Sigmoid colon (tissue), 7 donors: ENCODE measurements around the gene IGFL2. TPM values are rescaled to one million over a fixed set of nuclear protein-coding genes. Genes with fewer than 3 reads are reported as not detected.
"Not testable (repeated sequence)": the region's sequence is repeated elsewhere in the genome, so short reads cannot be mapped to it uniquely, and the experiment has no call there.

ENCODE experiments used
- DNase-seq: peaks from one replicate; pipeline ENCODE4 v3.0.0-alpha.2; 2019
- H3K27ac ChIP-seq, 4 donors: fragments of 200-600 bp; sonication (generic); one replicate each; pipeline ENCODE4 v1.5.1; 2016 to 2019; ENCODE audit warnings: mild to moderate bottlenecking in 1 of 4
- H3K27me3 ChIP-seq, 3 donors: fragments of 200-600 bp; sonication (generic); one replicate each; pipeline ENCODE4 v1.5.1; 2019; ENCODE audit warnings: mild to moderate bottlenecking in 1 of 3
- H3K36me3 ChIP-seq, 4 donors: fragments of 200-600 bp; sonication (generic); one replicate each; pipeline ENCODE4 v1.5.1; 2016 to 2019
- H3K4me1 ChIP-seq, 4 donors: fragments of 200-600 bp; sonication (generic); one replicate each; pipeline ENCODE4 v1.5.1; 2017 to 2019
- H3K4me3 ChIP-seq, 4 donors: fragments of 200-600 bp; sonication (generic); one replicate each; pipeline ENCODE4 v1.5.1; 2017 to 2019; ENCODE audit warnings: mild to moderate bottlenecking in 2 of 4, moderate library complexity in 1 of 4
- H3K9me3 ChIP-seq, 4 donors: fragments of 200-600 bp in 3 of 4; sonication (generic) in 3 of 4; one replicate each; pipeline versions ENCODE4 v1.5.1 to v1.6.1; 2013 to 2019
- EP300 ChIP-seq, 4 donors: sonication (generic); formaldehyde crosslinking; IDR thresholded peaks; one replicate each; pipeline ENCODE4 v1.6.1; 2017; ENCODE audit warnings: antibody characterized with exemption in 4 of 4
- POLR2A ChIP-seq, 2 donors: fragments of 450-650 bp; IDR thresholded peaks; one replicate each; pipeline ENCODE4 v1.6.1; 2016; ENCODE audit warnings: antibody characterized with exemption in 2 of 2, mild to moderate bottlenecking in 2 of 2, moderate library complexity in 2 of 2
- POLR2AphosphoS5 ChIP-seq, 4 donors: sonication (generic); formaldehyde crosslinking; IDR thresholded peaks; one replicate each; pipeline ENCODE4 v1.6.1; 2017; ENCODE audit warnings: antibody characterized with exemption in 4 of 4
- WGBS, 2 donors: extraction: QIAGEN DNeasy Blood & Tissue Kit; methylation state at CpG; one replicate each; pipeline ENCODE4 v1.1.7; 2013; 5-methylcytosine and 5-hydroxymethylcytosine counted together
- intact Hi-C: fragments of 100-400 bp; cut with DNase I; formaldehyde crosslinking; loops from one replicate; pipeline ENCODE4 v1.15.1; 2023
- polyA plus RNA-seq, 3 donors: library from polyadenylated mRNA; stranded (reverse); fragments of 200-250 nt; gene quantifications; one replicate each; pipeline ENCODE4 v1.2.3, GENCODE V29; 2013
- total RNA-seq, 4 donors: library from RNA; depleted of rRNA; stranded (reverse); fragments of >200 nt; gene quantifications; one replicate each; pipeline ENCODE4 v1.1.0, GENCODE V29; 2016
- TF ChIP-seq, protein P1 (sequence below), 4 experiments: fragments of 450-650 bp in 3 of 4; fragments of 200-600 bp in 1 of 4; IDR thresholded peaks; one replicate each; pipeline ENCODE4 v1.5.1; 2016 to 2019; ENCODE audit warnings: antibody characterized with exemption in 4 of 4, mild to moderate bottlenecking in 3 of 4, moderate library complexity in 2 of 4
- donor health status: healthy with polysubstance abuse.
- donor health status: Bipolar disorder and iron deficiency.
- donor health status: healthy.

The IGFL2 gene
- total and polyA plus RNA-seq, 7 donors, result 0.49 to 1.8 (median 1.1) TPM; not detected in 4

DNA sequence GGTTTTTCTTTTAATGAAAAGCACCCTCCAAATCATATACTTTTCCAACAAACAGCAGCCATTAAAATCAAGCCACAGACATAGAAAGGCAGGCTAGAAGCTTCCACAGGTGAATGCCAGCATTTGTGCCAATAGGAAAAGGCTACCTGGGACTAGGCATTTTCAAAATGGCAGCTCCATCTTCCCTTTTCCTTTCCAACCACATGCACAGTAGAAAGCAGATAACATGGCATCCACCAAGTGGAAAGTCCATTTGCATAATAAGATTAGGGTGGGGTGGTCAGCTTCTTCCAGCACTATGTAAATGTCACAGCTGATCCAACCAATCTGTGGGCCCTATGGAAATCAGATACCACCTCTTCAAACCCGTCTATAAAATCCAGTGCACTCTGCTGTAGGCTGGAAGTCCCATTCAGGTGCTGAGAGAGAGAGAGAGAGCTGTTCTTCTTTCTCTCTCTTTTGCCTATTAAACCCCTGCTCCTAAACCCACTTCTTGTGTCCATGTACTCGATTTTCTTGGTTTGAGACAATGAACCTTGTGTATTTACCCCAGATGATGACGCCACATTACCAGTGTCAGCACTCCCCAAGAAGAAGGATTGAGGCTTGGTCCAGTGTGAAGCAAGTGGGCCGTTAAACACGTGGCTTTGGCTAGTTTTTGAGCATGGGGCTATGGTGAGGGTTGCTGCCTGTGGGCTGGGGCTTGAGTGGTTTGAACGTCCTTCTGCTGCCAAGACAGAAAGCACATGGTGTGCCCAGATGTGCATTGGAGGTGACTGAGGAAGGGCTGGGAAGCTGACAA, 57.3 kb downstream of the IGFL2 start:
- no peak for DNase-seq
- Histone ChIP-seq H3K36me3 (no peaks in the 10 kb centered on the region), H3K4me3 (no peak overlapping the region), H3K27me3 (no peaks in the 10 kb centered on the region), H3K9me3 (no peaks in the 10 kb centered on the region), H3K4me1 (no peaks in the 10 kb centered on the region), H3K27ac (no peak overlapping the region)
- 66 to 75% methylated on average over 6 of the region's 6 CpGs for WGBS, 2 donors
- intact Hi-C loops, result no loop called here
- TF ChIP-seq POLR2AphosphoS5 (IDR thresholded peaks at IDR 0.05) (no peak), EP300 (IDR thresholded peaks at IDR 0.05) (no peak), POLR2A (IDR thresholded peaks at IDR 0.05) (no peak)
- TF ChIP-seq, protein P1, sequence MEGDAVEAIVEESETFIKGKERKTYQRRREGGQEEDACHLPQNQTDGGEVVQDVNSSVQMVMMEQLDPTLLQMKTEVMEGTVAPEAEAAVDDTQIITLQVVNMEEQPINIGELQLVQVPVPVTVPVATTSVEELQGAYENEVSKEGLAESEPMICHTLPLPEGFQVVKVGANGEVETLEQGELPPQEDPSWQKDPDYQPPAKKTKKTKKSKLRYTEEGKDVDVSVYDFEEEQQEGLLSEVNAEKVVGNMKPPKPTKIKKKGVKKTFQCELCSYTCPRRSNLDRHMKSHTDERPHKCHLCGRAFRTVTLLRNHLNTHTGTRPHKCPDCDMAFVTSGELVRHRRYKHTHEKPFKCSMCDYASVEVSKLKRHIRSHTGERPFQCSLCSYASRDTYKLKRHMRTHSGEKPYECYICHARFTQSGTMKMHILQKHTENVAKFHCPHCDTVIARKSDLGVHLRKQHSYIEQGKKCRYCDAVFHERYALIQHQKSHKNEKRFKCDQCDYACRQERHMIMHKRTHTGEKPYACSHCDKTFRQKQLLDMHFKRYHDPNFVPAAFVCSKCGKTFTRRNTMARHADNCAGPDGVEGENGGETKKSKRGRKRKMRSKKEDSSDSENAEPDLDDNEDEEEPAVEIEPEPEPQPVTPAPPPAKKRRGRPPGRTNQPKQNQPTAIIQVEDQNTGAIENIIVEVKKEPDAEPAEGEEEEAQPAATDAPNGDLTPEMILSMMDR (IDR thresholded peaks at IDR 0.05), result no peak

DNA sequence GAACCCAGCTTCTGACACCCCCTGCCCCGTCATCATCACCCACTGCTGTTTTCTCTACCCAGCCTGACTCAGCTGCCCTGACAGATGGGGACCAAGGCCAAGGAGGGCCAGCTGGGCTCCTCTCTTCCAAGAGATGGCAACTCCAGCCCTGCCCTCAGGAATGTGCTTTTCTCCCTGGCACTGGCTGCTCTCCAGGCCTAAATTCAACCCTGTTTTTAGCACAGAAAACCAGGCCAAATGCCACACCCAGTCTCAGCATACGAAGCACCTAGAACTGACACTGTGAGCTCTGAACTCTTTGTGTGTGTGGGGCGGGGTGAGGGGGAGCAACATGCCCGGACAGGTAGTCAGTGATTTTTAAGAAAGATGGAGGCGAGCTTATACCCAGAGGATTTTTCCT, 58.1 kb downstream of the IGFL2 start:
- Histone ChIP-seq H3K27ac (no peak overlapping the region), H3K9me3 (no peaks in the 10 kb centered on the region), H3K4me1 (peaks cover 0 to 3% (median 3%) of the 10 kb centered on the region in 4 donors), H3K27me3 (no peaks in the 10 kb centered on the region), H3K4me3 (no peak overlapping the region), H3K36me3 (no peaks in the 10 kb centered on the region)
- no peak for DNase-seq
- intact Hi-C loops, result no loop called here
- 53 to 78% methylated on average over 5 of the region's 5 CpGs for WGBS, 2 donors
- TF ChIP-seq POLR2AphosphoS5 (IDR thresholded peaks at IDR 0.05) (no peak), EP300 (IDR thresholded peaks at IDR 0.05) (no peak), POLR2A (IDR thresholded peaks at IDR 0.05) (no peak)
- TF ChIP-seq, protein P1 (IDR thresholded peaks at IDR 0.05), result no peak

DNA sequence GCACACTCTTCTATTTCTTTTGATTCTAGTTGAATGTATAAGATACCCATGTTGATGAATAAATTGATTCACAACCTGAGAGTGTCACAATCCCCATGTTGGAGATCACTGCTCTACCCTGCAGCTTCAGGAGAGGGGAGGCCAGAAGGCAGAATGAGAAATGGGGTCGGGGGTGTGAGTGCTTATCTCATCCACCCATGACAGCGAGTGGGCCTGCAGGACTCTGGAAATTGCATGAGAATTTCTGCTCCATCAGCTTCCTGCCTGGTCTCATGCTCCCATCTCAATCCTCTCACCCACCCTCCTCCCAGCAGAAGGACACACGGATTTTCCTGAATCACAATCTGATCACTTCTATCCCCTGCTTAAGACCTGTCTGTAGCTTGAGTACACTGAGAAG, 58.6 kb downstream of the IGFL2 start:
- Histone ChIP-seq H3K36me3 (no peaks in the 10 kb centered on the region), H3K27ac (no peak overlapping the region), H3K9me3 (no peaks in the 10 kb centered on the region), H3K27me3 (no peaks in the 10 kb centered on the region), H3K4me1 (peaks cover 0 to 8% (median 7%) of the 10 kb centered on the region in 4 donors), H3K4me3 (no peak overlapping the region)
- no peak for DNase-seq
- no peak for TF ChIP-seq POLR2A (IDR thresholded peaks at IDR 0.05)
- TF ChIP-seq, protein P1 (IDR thresholded peaks at IDR 0.05), result no peak
- no peak for TF ChIP-seq EP300 (IDR thresholded peaks at IDR 0.05)
- no peak for TF ChIP-seq POLR2AphosphoS5 (IDR thresholded peaks at IDR 0.05)
- intact Hi-C loops, result no loop called here
- WGBS, 2 donors, result 76 to 84% methylated on average over 3 of the region's 3 CpGs

DNA sequence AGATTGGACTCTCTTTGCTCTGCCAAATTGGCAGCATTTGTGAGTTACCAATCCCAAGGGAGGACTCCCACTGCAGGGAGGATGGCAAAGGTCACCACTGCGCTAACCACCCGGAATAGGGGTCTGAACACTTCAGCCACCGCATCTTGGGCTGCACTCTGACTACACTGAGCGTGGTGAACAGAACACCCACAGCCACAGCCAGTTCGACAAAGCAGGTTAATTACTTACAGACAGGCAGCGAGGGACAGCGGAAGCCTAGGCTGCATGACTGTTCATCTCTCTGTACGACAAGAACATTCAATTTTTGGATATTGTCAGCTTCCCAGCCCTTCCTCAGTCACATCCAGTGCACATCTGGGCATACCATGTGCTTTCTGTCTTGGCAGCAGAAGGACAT, 59.8 kb downstream of the IGFL2 start:
- H3K4me1 ChIP-seq, H3K4me3 ChIP-seq, H3K27ac ChIP-seq, H3K36me3 ChIP-seq, intact Hi-C loops, H3K9me3 ChIP-seq, DNase-seq, H3K27me3 ChIP-seq: not testable (repeated sequence)
- WGBS, 2 donors, result 89 to 93% methylated on average over 6 of the region's 8 CpGs

DNA sequence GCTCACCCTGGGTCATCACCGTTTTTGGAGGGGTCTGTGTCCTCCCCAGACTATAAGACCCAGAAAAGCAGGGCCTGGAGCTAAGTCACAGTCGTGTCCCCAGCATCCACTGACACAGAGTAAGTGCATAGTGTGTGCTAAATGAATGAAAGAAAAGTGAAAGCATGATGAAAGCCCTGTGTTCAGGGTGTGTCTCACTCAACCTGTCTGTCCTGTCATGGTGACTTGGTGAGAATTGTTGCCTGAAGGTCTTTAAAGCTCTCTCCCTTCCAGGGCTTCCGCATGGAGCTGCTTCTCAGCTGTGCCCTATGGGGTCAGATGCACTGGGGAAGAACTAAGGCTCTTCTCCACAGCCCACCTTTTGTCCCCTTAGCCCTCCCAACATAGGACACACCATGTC, 61.0 kb downstream of the IGFL2 start:
- WGBS, 2 donors, result 13 to 53% methylated on average over 3 of the region's 3 CpGs
- TF ChIP-seq POLR2A (IDR thresholded peaks at IDR 0.05) (no peak), EP300 (IDR thresholded peaks at IDR 0.05) (no peak), POLR2AphosphoS5 (IDR thresholded peaks at IDR 0.05) (no peak)
- TF ChIP-seq, protein P1 (IDR thresholded peaks at IDR 0.05), result no peak
- intact Hi-C loops, result no loop called here
- H3K36me3 ChIP-seq, result no peaks in the 10 kb centered on the region
- H3K27me3 ChIP-seq, result peaks cover 0 to 6% (median 0%) of the 10 kb centered on the region in 3 donors
- no peak overlapping the region for H3K27ac ChIP-seq
- H3K4me1 ChIP-seq, result peaks cover 0 to 9% (median 7%) of the 10 kb centered on the region in 4 donors
- DNase-seq, result no peak
- no peak overlapping the region for H3K4me3 ChIP-seq
- H3K9me3 ChIP-seq, result no peaks in the 10 kb centered on the region
